Measurements from ENCODE around the gene TACR2. TPM values are rescaled to one million over a fixed set of nuclear protein-coding genes. Genes with fewer than 3 reads are reported as not detected.

Gene TACR2
- total and polyA plus RNA-seq, 2 donors (not counting 3 experiments of a cell fraction or from before 2014, with no cell fraction given): 0.19 TPM; not detected in 1

- H3K4me1 ChIP-seq (ENCODE audit: control insufficient read depth, extremely low read depth, insufficient read depth, low read length): peaks cover 28% of the 10 kb centered on the region
- DNase-seq (ENCODE audit: low read depth, low spot score) (no peak), FAIRE-seq (no peak)
- H2AFZ ChIP-seq (ENCODE audit: low read depth, low read length): no peak overlapping the region
- no peaks in the 10 kb centered on the region for H4K20me1 ChIP-seq (replicated peaks; ENCODE audit: control insufficient read depth, extremely low read depth, insufficient read depth, low read length)
- ChIA-PET POLR2A (no interaction called here), CTCF (interaction anchor here (1.9 kb wide), 1 partner anchor 12 kb away, joined by 6 read pairs; no protein-coding TSS in a partner anchor)
- BruUV-seq (replicated peaks): no TSS peak
- peaks cover 20% of the 10 kb centered on the region for H3K79me2 ChIP-seq (ENCODE audit: control insufficient read depth, insufficient read depth, low read length)
- intact Hi-C loops (cut with micrococcal nuclease): no loop called here
- no peak overlapping the region for H3K27ac ChIP-seq (ENCODE audit: insufficient read depth, low read depth, low read length)
- dilution Hi-C loops (cut with MboI; ENCODE audit: extremely low pct_ligation_motif_present, low sequenced_read_pairs): loop anchor here (10.0 kb wide), 1 partner anchor 46 kb away; no protein-coding TSS in a partner anchor
- peaks cover 0 to 5% of the 10 kb centered on the region in 2 experiments for H3K36me3 ChIP-seq (ENCODE audit: control insufficient read depth in 2 of 2, extremely low read depth in 1 of 2, insufficient read depth in 2 of 2, low read length in 2 of 2)
- TF ChIP-seq POLR2A (IDR thresholded peaks at IDR 0.05; ENCODE audit: low read depth, low read length): no peak
- no peak for TF ChIP-seq GATA2 (IDR thresholded peaks at IDR 0.05; ENCODE audit: insufficient read depth, insufficient read length, low read depth, low read length)
- TF ChIP-seq, protein P1, sequence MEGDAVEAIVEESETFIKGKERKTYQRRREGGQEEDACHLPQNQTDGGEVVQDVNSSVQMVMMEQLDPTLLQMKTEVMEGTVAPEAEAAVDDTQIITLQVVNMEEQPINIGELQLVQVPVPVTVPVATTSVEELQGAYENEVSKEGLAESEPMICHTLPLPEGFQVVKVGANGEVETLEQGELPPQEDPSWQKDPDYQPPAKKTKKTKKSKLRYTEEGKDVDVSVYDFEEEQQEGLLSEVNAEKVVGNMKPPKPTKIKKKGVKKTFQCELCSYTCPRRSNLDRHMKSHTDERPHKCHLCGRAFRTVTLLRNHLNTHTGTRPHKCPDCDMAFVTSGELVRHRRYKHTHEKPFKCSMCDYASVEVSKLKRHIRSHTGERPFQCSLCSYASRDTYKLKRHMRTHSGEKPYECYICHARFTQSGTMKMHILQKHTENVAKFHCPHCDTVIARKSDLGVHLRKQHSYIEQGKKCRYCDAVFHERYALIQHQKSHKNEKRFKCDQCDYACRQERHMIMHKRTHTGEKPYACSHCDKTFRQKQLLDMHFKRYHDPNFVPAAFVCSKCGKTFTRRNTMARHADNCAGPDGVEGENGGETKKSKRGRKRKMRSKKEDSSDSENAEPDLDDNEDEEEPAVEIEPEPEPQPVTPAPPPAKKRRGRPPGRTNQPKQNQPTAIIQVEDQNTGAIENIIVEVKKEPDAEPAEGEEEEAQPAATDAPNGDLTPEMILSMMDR (IDR thresholded peaks at IDR 0.05; ENCODE audit: extremely low read depth in 1 of 2, insufficient read depth in 1 of 2, low read depth in 1 of 2, low read length in 2 of 2): no peak
- TF ChIP-seq FOS (IDR thresholded peaks at IDR 0.05; ENCODE audit: borderline replicate concordance, insufficient read depth, low read length): no peak
- TF ChIP-seq, protein P2, sequence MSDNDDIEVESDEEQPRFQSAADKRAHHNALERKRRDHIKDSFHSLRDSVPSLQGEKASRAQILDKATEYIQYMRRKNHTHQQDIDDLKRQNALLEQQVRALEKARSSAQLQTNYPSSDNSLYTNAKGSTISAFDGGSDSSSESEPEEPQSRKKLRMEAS (IDR thresholded peaks at IDR 0.05; ENCODE audit: insufficient read depth, insufficient read length): no peak
- TF ChIP-seq EZH2 (IDR thresholded peaks at IDR 0.05; ENCODE audit: borderline replicate concordance, low read depth, low read length, severe bottlenecking): no peak
- TF ChIP-seq JUN (IDR thresholded peaks at IDR 0.05; ENCODE audit: borderline replicate concordance, insufficient read depth, insufficient read length, low read depth): no peak
- no peak for TF ChIP-seq POLR2AphosphoS5 (IDR thresholded peaks at IDR 0.05; ENCODE audit: insufficient read depth, low read depth, low read length)
- H3K27me3 ChIP-seq (ENCODE audit: control insufficient read depth in 2 of 2, insufficient read depth in 2 of 2, low read length in 2 of 2): no peaks in the 10 kb centered on the region
- no peak overlapping the region for H3K9ac ChIP-seq (replicated peaks; ENCODE audit: extremely low read depth, insufficient read depth, low read length)
- no peak overlapping the region for H3K4me3 ChIP-seq (replicated peaks in 1 of 3; ENCODE audit: insufficient read depth in 1 of 3, low read depth in 1 of 3, low read length in 3 of 3)
- no peaks in the 10 kb centered on the region for H3K9me3 ChIP-seq (replicated peaks; ENCODE audit: control insufficient read depth, insufficient read depth, low read length)
- H3K4me2 ChIP-seq (ENCODE audit: insufficient read depth, low read length): no peak overlapping the region
- H3K9me1 ChIP-seq (replicated peaks; ENCODE audit: control insufficient read depth, extremely low read depth, insufficient read depth, low read length): no peaks in the 10 kb centered on the region
These were observed 55.5 kb downstream of the TACR2 start for GRCh38 chr10:69361303-69361614.

Data from endothelial cell of umbilical vein (primary cell).